MM.1S (cell line): ENCODE results near the gene ZNF10.

Experiments
- EZH2phosphoT487 ChIP-seq: fragments of 300-600 bp; sonication (generic); IDR thresholded peaks from 2 replicates; pipeline ENCODE4 v1.6.1; 2018; ENCODE audit warnings: antibody characterized with exemption, low read length
- TF ChIP-seq, protein P1 (sequence below): fragments of 300-600 bp; sonication (generic); IDR thresholded peaks from 2 replicates; pipeline ENCODE4 v1.5.1; 2016; ENCODE audit warnings: antibody characterized with exemption, low read length, mixed read lengths

DNA sequence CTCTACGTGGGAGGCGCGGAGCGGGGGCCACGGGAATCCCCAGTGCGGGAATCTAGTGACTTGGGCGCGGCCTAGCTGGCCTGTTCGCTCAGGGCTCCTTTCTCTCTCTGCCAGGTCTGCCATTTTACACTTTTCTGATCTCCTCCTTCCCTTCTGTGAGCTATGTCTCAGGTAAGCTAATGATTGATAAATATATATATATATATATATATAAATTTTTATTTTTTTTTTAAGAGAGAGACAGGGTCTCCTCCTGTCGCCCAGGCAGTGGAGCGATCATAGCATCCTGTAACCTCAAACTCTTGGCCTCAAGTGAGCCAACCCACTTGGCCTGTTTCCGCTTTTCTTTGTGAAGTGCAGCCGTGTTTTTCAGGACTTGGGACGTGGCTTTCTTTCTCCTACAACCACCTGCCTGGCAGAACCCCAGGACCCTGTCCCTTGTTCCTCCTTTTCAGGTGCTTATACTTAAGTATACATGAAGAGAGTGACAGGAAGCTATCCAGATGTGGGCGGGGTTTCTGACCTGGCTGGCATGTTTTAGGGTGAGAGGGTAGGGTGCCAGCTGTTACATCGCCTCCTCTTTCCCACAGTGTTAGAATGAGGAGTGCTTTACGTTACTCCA lies 49.2 kb upstream of the ZNF10 start:
- TF ChIP-seq, protein P1, sequence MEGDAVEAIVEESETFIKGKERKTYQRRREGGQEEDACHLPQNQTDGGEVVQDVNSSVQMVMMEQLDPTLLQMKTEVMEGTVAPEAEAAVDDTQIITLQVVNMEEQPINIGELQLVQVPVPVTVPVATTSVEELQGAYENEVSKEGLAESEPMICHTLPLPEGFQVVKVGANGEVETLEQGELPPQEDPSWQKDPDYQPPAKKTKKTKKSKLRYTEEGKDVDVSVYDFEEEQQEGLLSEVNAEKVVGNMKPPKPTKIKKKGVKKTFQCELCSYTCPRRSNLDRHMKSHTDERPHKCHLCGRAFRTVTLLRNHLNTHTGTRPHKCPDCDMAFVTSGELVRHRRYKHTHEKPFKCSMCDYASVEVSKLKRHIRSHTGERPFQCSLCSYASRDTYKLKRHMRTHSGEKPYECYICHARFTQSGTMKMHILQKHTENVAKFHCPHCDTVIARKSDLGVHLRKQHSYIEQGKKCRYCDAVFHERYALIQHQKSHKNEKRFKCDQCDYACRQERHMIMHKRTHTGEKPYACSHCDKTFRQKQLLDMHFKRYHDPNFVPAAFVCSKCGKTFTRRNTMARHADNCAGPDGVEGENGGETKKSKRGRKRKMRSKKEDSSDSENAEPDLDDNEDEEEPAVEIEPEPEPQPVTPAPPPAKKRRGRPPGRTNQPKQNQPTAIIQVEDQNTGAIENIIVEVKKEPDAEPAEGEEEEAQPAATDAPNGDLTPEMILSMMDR = no peak
- TF ChIP-seq EZH2phosphoT487 = no peak
